Ascending aorta (tissue), 2 donors: Measurements from ENCODE around the gene SERINC2. TPM values are rescaled to one million over a fixed set of nuclear protein-coding genes. Genes with fewer than 3 reads are reported as not detected.

Experiments used
- DNase-seq, 2 donors: peaks; one replicate each; pipeline ENCODE4 v3.0.0-alpha.2; 2019; ENCODE audit warnings: low spot score in 2 of 2
- H3K27ac ChIP-seq, 2 donors: fragments of 200-600 bp; sonication (generic); one replicate each; pipeline ENCODE4 v1.5.1; 2016 to 2017; ENCODE audit warnings: mild to moderate bottlenecking in 1 of 2
- H3K27me3 ChIP-seq: fragments of 200-600 bp; sonication (generic); one replicate; pipeline ENCODE4 v1.5.1; 2017
- H3K36me3 ChIP-seq, 2 donors: fragments of 200-600 bp; sonication (generic); one replicate each; pipeline ENCODE4 v1.5.1; 2016
- H3K4me1 ChIP-seq, 2 donors: fragments of 200-600 bp; sonication (generic); one replicate each; pipeline ENCODE4 v1.5.1; 2016 to 2017; ENCODE audit warnings: mild to moderate bottlenecking in 1 of 2
- H3K4me3 ChIP-seq, 2 donors: fragments of 200-600 bp; sonication (generic); one replicate each; pipeline ENCODE4 v1.5.1; 2016 to 2017; ENCODE audit warnings: mild to moderate bottlenecking in 1 of 2
- H3K9me3 ChIP-seq, 2 donors: fragments of 200-600 bp; sonication (generic); one replicate each; pipeline ENCODE4 v1.5.1; 2016
- intact Hi-C: fragments of 100-400 bp; cut with DNase I; formaldehyde crosslinking; loops from one replicate; pipeline ENCODE4 v1.15.1; 2023
- total RNA-seq: library from RNA; depleted of rRNA; stranded (reverse); fragments of >200 nt; gene quantifications from one replicate; pipeline ENCODE4 v1.1.0, GENCODE V29; 2016
- TF ChIP-seq, protein P1 (sequence below), 3 experiments: fragments of 200-600 bp in 2 of 3; fragments of 450-650 bp in 1 of 3; sonication (generic) in 2 of 3; IDR thresholded peaks; one replicate each; pipeline ENCODE4 v1.5.1; 2016 to 2019; ENCODE audit warnings: antibody characterized with exemption in 3 of 3, mild to moderate bottlenecking in 1 of 3, moderate library complexity in 1 of 3

SERINC2 gene
- total RNA-seq, 1 donor from 2014 or later: 10.7 TPM

DNA sequence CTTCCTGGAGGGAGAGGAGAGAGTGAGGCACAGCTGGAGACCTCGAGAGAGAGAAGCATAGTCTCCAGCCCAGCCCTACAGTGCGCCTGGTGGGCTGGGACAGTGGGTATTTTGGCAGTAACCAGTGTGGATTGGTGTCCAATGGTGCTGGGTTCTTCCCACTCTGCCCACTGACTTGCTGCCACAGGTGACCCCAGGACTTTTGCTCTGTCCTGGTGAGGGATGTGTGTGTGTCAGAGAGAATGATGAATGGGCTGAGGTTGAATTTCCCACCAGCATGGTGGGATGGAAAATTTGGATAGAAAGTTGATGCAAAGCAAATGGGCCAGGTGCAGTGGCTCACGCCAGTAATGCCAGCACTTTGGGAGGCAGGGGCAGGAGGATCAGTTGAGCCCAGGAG is 26.3 kb downstream of the SERINC2 start:
- Histone ChIP-seq H3K27me3 (no peaks in the 10 kb centered on the region), H3K27ac (no peak overlapping the region), H3K4me1 (no peaks in the 10 kb centered on the region), H3K9me3 (no peaks in the 10 kb centered on the region), H3K4me3 (no peak overlapping the region), H3K36me3 (no peaks in the 10 kb centered on the region)
- DNase-seq: no peak
- intact Hi-C loops: no loop called here
- TF ChIP-seq, protein P1, sequence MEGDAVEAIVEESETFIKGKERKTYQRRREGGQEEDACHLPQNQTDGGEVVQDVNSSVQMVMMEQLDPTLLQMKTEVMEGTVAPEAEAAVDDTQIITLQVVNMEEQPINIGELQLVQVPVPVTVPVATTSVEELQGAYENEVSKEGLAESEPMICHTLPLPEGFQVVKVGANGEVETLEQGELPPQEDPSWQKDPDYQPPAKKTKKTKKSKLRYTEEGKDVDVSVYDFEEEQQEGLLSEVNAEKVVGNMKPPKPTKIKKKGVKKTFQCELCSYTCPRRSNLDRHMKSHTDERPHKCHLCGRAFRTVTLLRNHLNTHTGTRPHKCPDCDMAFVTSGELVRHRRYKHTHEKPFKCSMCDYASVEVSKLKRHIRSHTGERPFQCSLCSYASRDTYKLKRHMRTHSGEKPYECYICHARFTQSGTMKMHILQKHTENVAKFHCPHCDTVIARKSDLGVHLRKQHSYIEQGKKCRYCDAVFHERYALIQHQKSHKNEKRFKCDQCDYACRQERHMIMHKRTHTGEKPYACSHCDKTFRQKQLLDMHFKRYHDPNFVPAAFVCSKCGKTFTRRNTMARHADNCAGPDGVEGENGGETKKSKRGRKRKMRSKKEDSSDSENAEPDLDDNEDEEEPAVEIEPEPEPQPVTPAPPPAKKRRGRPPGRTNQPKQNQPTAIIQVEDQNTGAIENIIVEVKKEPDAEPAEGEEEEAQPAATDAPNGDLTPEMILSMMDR (IDR thresholded peaks at IDR 0.05): no peak

DNA sequence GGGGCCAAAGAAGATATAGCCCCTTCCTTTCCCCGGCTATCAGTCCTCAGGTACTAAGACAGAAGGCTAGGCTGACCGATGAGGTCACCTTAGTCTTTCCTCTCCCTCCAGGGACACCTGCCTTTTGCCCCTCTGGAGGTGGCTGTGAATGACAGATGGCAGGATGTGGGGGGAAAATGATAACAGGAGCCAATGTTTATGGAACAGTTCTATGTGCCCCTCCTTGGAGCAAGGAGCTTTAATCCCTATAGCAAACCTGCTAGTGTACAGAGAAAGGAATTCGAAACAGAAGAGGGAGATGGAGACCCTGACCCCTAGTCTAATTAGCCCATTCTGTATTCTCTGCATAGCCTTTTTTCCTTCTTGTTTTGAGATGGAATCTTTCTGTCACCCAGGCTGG is 28.1 kb downstream of the SERINC2 start:
- Histone ChIP-seq H3K4me3 (no peak overlapping the region), H3K4me1 (no peaks in the 10 kb centered on the region), H3K27ac (no peak overlapping the region), H3K9me3 (no peaks in the 10 kb centered on the region), H3K36me3 (no peaks in the 10 kb centered on the region), H3K27me3 (no peaks in the 10 kb centered on the region)
- intact Hi-C loops: no loop called here
- TF ChIP-seq, protein P1 (IDR thresholded peaks at IDR 0.05): no peak
- no peak for DNase-seq

DNA sequence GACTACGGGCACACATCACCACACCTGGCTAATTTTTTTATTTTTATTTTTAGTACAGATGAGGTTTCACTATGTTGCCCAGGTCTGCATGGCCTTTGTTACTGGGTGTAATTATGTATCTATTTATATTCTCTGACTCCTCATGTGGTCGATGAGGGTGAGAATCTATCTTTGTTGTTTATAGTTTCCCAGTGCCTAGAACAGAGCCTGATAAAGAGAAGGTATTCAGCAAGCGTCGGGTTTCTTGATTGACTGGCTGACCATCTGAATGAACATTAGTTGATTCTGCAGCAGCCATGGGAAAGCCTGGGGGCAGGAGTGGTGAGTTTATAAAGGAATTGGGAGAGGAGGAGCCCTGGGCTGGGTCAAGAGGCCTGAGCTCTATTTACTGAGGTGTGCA is 28.5 kb downstream of the SERINC2 start:
- no peaks in the 10 kb centered on the region for H3K36me3 ChIP-seq
- no peak overlapping the region for H3K27ac ChIP-seq
- TF ChIP-seq, protein P1 (IDR thresholded peaks at IDR 0.05): no peak
- no peaks in the 10 kb centered on the region for H3K27me3 ChIP-seq
- no peak overlapping the region for H3K4me3 ChIP-seq
- intact Hi-C loops: no loop called here
- H3K9me3 ChIP-seq: no peaks in the 10 kb centered on the region
- no peak for DNase-seq
- H3K4me1 ChIP-seq: no peaks in the 10 kb centered on the region

DNA sequence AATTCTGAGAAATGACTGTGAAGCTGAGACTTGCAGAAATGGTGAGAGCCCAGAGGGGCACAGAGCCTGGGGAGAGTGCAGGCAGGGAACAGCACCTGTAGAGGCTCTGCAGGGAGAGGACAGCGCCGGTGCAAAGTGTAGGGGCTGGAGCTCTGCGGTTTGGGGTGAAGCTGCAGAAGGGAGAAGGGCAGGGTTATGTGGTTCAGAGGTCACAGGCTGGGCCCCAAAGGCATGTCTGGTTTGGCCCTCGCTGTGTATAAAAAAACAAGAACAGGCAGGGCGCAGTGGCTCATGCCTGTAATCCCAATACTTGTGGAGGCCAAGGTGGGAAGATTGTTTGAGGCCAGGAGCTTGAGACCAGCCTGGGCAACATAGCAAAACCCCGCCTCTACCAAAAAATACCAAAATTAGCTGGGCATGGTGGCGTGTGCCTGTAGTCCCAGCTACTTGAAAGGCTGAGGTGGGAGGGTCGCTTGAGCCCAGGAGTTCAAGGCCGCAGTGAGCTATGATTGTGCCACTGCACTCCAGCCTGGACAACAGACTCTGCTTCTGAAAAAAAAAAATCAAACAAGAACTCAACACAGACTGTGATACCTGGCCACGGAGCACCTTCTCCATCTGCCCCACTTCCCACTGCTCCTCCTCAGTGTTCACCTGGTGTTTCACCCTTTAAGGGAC is 29.1 kb downstream of the SERINC2 start:
- Histone ChIP-seq H3K36me3 (no peaks in the 10 kb centered on the region), H3K4me3 (no peak overlapping the region), H3K27me3 (no peaks in the 10 kb centered on the region), H3K27ac (no peak overlapping the region), H3K9me3 (no peaks in the 10 kb centered on the region), H3K4me1 (no peaks in the 10 kb centered on the region)
- intact Hi-C loops: no loop called here
- TF ChIP-seq, protein P1 (IDR thresholded peaks at IDR 0.05): no peak
- DNase-seq: no peak

DNA sequence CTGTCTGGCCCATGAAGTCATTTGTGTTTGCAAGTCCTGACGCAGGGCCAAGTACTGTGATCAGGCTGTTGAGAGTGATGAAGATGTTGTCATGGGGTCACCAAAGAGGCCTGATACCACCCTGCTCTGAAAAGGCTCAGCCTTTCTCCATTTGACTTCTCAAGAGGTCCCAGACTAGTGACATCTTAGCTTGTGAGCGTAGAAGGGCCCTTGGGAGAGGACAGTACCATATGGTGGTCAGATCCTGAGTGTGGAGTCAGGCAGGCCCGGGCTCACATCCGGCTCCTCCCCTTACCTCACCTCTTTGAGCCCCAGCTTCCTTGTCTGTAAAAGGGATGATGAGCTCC is 29.6 kb downstream of the SERINC2 start:
- TF ChIP-seq, protein P1 (IDR thresholded peaks at IDR 0.05): no peak
- Histone ChIP-seq H3K36me3 (no peaks in the 10 kb centered on the region), H3K4me3 (no peak overlapping the region), H3K9me3 (no peaks in the 10 kb centered on the region), H3K4me1 (no peaks in the 10 kb centered on the region), H3K27ac (no peak overlapping the region), H3K27me3 (no peaks in the 10 kb centered on the region)
- no peak for DNase-seq
- intact Hi-C loops: no loop called here

DNA sequence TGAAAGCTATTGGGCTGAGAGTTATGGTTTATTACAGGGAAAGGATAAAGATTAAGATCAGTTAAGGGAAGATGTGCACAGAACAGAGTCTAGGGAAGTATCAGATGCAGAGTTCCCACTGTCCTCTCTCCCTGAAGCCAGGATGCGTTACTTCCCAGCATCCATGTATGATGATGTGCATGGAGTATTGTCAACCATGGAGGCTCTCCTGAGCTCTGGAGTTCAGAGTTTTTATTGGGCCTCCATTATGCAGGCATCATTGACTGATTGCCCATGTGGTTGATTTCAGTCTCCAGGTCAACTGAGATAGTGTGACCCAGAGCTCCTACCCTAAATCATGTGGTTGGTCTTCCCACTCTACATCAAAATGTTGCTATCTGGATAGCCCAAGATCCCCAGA is 30.7 kb downstream of the SERINC2 start:
- no peaks in the 10 kb centered on the region for H3K9me3 ChIP-seq
- H3K27me3 ChIP-seq: no peaks in the 10 kb centered on the region
- no peak overlapping the region for H3K27ac ChIP-seq
- DNase-seq: no peak
- intact Hi-C loops: no loop called here
- TF ChIP-seq, protein P1 (IDR thresholded peaks at IDR 0.05): no peak
- H3K4me1 ChIP-seq: no peaks in the 10 kb centered on the region
- H3K36me3 ChIP-seq: no peaks in the 10 kb centered on the region
- no peak overlapping the region for H3K4me3 ChIP-seq
